Measurements from ENCODE around the gene SLC66A1.

The SLC66A1 gene

DNA sequence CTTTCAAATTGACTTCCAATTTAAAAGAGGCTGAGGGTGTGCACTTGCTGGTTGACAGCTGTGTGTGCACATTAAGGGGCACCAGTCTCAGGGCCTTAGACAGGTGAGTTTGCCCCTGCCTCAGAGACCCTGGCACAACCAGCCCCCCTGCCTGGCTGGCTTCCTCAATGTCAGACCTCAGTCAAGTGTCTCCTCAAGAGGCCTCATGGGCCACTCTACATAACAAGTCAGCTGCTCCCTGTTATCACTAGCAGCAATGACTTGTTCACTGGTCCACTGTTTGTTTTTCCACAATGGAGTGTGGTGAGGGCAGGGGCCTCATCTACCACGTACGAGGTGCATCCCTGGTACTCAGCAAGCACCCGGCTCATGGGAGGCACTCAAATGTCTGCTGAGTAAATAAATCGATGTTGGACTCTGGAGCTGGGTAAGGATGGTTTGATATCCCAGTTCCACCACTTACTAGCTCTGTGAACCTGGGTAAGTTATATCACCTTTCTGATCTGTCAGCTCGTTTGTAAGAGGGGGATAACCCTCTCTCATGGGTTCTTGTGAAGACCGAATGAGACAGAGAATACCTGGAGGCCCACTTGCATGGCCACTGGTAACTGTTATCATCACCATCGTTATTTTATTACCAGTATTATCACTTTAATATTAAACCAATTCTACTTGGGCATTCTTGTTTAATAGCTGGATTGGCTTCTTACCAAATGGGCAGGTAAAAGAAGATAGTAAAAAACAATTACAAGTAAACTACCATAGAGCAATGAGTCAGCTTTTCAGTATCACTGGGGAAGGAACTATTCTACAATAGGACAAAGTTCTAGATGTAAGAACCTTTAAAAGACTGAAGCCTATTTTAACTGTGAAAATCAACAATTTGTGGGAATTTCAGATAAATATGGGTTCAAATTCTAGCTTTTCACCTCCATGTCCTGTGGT lies 64.6 kb downstream of the SLC66A1 start:
- DNase-seq (ENCODE audit: low read depth in 2 of 2) = no peak

DNA sequence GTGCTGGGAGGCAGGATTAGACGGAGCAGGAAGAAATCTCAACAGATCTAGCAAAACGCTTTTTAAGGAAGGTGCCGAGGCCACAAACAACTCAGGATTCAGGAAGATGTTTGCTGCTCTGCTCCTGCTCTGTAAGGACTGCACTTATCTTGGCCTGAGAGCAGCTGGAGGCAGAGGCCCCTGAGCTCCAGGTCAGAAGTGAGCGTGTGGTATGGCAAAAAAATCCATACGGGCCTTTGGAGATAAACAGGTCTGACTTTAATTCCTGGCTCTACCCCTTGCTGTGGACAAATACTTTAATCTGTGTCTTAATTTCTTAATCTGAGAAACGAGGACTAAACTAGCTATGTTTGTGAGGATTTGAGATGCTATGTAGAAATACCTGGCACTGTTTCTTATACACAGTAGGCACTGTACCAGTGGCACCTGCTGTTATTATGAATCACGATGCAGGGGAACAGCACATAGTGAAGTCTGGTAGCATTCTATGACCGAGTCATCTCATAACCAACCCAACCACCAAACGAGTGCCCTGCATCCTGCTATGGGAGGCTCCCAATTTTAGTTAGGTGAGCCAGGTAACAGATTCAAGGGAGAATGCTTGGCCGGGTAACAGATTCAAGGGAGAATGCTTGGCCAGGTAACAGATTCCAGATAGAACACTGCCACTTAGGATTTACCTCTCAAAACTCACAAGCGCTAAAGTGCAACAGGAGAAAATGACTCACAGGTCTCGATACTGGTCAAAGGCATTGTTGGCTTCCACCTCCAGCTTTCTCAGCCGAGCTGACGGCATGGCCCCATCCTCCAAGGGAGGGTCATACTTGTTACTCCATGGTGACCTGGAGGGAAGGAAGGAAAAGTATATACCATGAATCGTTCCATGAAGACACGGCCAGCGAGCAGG lies 65.9 kb downstream of the SLC66A1 start:
- DNase-seq (ENCODE audit: low read depth in 2 of 2) = no peak

All from activated CD4-positive, alpha-beta T cell treated with anti-CD3 and anti-CD28 coated beads for 24 hours (primary cell).